GM23338 (cell line): ENCODE measurements around the gene SNTG2. TPM values are rescaled to one million over a fixed set of nuclear protein-coding genes. Genes with fewer than 3 reads are reported as not detected.

ENCODE experiments used
- ATAC-seq: fragments of 200-7000 bp; cut with Tn5 transposase; 3 replicates; pipeline ENCODE4 v1.9.1; 2020
- DNase-seq: peaks from one replicate; pipeline ENCODE4 v3.0.0-alpha.2; 2015; ENCODE audit warnings: low spot score
- H2AFZ ChIP-seq: fragments of 200-600 bp; sonication (generic); 2 replicates; pipeline ENCODE4 v1.8.0; 2016; ENCODE audit warnings: antibody characterized with exemption, mild to moderate bottlenecking, moderate library complexity
- H3F3A ChIP-seq: fragments of 200-600 bp; sonication (generic); replicated peaks from 2 replicates; pipeline ENCODE4 v1.8.0; 2017; ENCODE audit warnings: antibody characterized with exemption, mixed run types, low read depth
- H3K27ac ChIP-seq: fragments of 200-600 bp; sonication (generic); 2 replicates; pipeline ENCODE4 v1.6.1; 2016; ENCODE audit warnings: low read depth
- H3K27me3 ChIP-seq: fragments of 200-600 bp; sonication (generic); 2 replicates; pipeline ENCODE4 v1.8.0; 2016; ENCODE audit warnings: mild to moderate bottlenecking, mixed run types, moderate library complexity; ENCODE audit not compliant: insufficient read depth
- H3K36me3 ChIP-seq: fragments of 200-600 bp; sonication (generic); 2 replicates; pipeline ENCODE4 v1.8.0; 2016; ENCODE audit warnings: mild to moderate bottlenecking; ENCODE audit not compliant: insufficient read depth
- H3K4me1 ChIP-seq: fragments of 200-600 bp; sonication (generic); 2 replicates; pipeline ENCODE4 v1.8.0; 2016; ENCODE audit warnings: mild to moderate bottlenecking, moderate library complexity; ENCODE audit not compliant: insufficient read depth
- H3K4me2 ChIP-seq: fragments of 200-600 bp; sonication (generic); 2 replicates; pipeline ENCODE4 v1.7.1; 2017; ENCODE audit warnings: mixed run types
- H3K4me3 ChIP-seq: fragments of 200-600 bp; sonication (generic); 2 replicates; pipeline ENCODE4 v1.6.1; 2016; ENCODE audit warnings: mixed run types
- H3K79me2 ChIP-seq: fragments of 200-600 bp; sonication (generic); replicated peaks from 2 replicates; pipeline ENCODE4 v1.8.0; 2017; ENCODE audit warnings: mild to moderate bottlenecking; ENCODE audit not compliant: insufficient read depth
- H3K9me2 ChIP-seq: fragments of 200-600 bp; sonication (generic); 2 replicates; pipeline ENCODE4 v1.8.0; 2017; ENCODE audit not compliant: insufficient read depth
- H4K20me1 ChIP-seq: fragments of 200-600 bp; sonication (generic); replicated peaks from 2 replicates; pipeline ENCODE4 v1.8.0; 2017; ENCODE audit warnings: mild to moderate bottlenecking; ENCODE audit not compliant: insufficient read depth
- H3K27ac Mint-ChIP-seq: 2 replicates; pipeline ENCODE4 v1.8.0; 2020; ENCODE audit warnings: inconsistent platforms, mild to moderate bottlenecking, moderate library complexity, mixed read lengths
- H3K27me3 Mint-ChIP-seq: 3 replicates; pipeline ENCODE4 v1.8.0; 2022; ENCODE audit warnings: low read depth, mild to moderate bottlenecking, moderate library complexity, mixed read lengths, inconsistent platforms; ENCODE audit not compliant: insufficient read depth, poor library complexity
- H3K36me3 Mint-ChIP-seq: 3 replicates; pipeline ENCODE4 v1.8.0; 2021; ENCODE audit warnings: low read depth, mild to moderate bottlenecking, inconsistent platforms, moderate library complexity, mixed read lengths
- H3K4me1 Mint-ChIP-seq: 3 replicates; pipeline ENCODE4 v1.8.0; 2020; ENCODE audit warnings: mild to moderate bottlenecking, inconsistent platforms, mixed read lengths
- H3K4me3 Mint-ChIP-seq: 3 replicates; pipeline ENCODE4 v1.8.0; 2021; ENCODE audit warnings: moderate library complexity, mild to moderate bottlenecking, inconsistent platforms, mixed read lengths
- H3K9me3 Mint-ChIP-seq: 3 replicates; pipeline ENCODE4 v1.8.0; 2020; ENCODE audit warnings: moderate library complexity, mild to moderate bottlenecking, inconsistent platforms, mixed read lengths
- CREB1 ChIP-seq: fragments of 250-450 bp; sonication (Bioruptor Pico); IDR thresholded peaks from 2 replicates; pipeline ENCODE4 v1.5.0; 2020; ENCODE audit warnings: low read depth, mild to moderate bottlenecking, moderate library complexity
- CTCF ChIP-seq, 2 experiments: fragments of 200-600 bp in 1 of 2; sonication (generic) in 1 of 2; conservative IDR thresholded peaks; 2 replicates each; pipeline versions ENCODE4 v1.5.1 to v1.6.1; 2016 to 2017; ENCODE audit warnings: antibody characterized with exemption in 2 of 2, low read depth in 2 of 2, mild to moderate bottlenecking in 2 of 2, moderate library complexity in 1 of 2
- ETS1 ChIP-seq: IDR thresholded peaks from 2 replicates; pipeline ENCODE4 v1.6.1; 2016; ENCODE audit warnings: antibody characterized with exemption
- EZH2phosphoT487 ChIP-seq: fragments of 200-600 bp; sonication (generic); IDR thresholded peaks from one replicate; pipeline ENCODE4 v1.8.1; 2018; ENCODE audit warnings: antibody characterized with exemption; ENCODE audit not compliant: unreplicated experiment
- POLR2AphosphoS5 ChIP-seq: IDR thresholded peaks from 2 replicates; pipeline ENCODE4 v1.6.1; 2016; ENCODE audit warnings: antibody characterized with exemption, low read depth
- REST ChIP-seq: IDR thresholded peaks from one replicate; pipeline ENCODE4 v1.6.1; 2018; ENCODE audit warnings: antibody characterized with exemption; ENCODE audit not compliant: unreplicated experiment
- STAT1 ChIP-seq: IDR thresholded peaks from one replicate; pipeline ENCODE4 v1.6.1; 2016; ENCODE audit warnings: antibody characterized with exemption; ENCODE audit not compliant: unreplicated experiment
- ZNF331 ChIP-seq: fragments of 250-450 bp; sonication (Bioruptor Pico); IDR thresholded peaks from 2 replicates; pipeline ENCODE4 v1.5.0; 2020; ENCODE audit warnings: low read depth, mild to moderate bottlenecking, moderate library complexity
- polyA plus RNA-seq: library from polyadenylated mRNA; unstranded; fragments of >200 nt; fragmentation: Nextera tagmentation; extraction: Ambion mirVana; gene quantifications from 2 replicates; pipeline ENCODE4 v1.2.1, GENCODE V29; 2016
- total RNA-seq: library from RNA; depleted of rRNA; stranded (reverse); fragments of >200 nt; shearing (Covaris generic); gene quantifications from 2 replicates; pipeline ENCODE4 v1.2.3, GENCODE V29; 2014

SNTG2 gene
- total and polyA plus RNA-seq, 2 experiments from 2014 or later, result 27.5 to 60.4 TPM

- no peak for TF ChIP-seq REST
- no peak for TF ChIP-seq EZH2phosphoT487
- TF ChIP-seq CREB1 (CRISPR knock-in tag), result no peak
- no peak for TF ChIP-seq CTCF (conservative IDR thresholded peaks at IDR 0.05; ENCODE audit: low read depth in 2 of 2)
- TF ChIP-seq POLR2AphosphoS5, result no peak
- TF ChIP-seq ZNF331 (CRISPR knock-in tag), result no peak
- TF ChIP-seq STAT1, result no peak
Observed at GRCh38 chr2:1402064-1402463, 451.4 kb downstream of the SNTG2 start (continued).

GRCh38 chr2:1403565-1403964 lies 452.9 kb downstream of the SNTG2 start:
- no peaks in the 10 kb centered on the region for H4K20me1 ChIP-seq
- no peak overlapping the region for H3K27ac Mint-ChIP-seq
- H3K27me3 Mint-ChIP-seq, result peaks cover 12% of the 10 kb centered on the region
- DNase-seq (no peak), ATAC-seq (no peak)
- no peak for TF ChIP-seq ETS1
- TF ChIP-seq CTCF (conservative IDR thresholded peaks at IDR 0.05; ENCODE audit: low read depth in 2 of 2), result no peak
- H3K4me1 ChIP-seq, result peaks cover 4% of the 10 kb centered on the region; the same call in 1 of the 2 replicates
- no peaks in the 10 kb centered on the region for H3K27me3 ChIP-seq
- no peak overlapping the region for H3K4me2 ChIP-seq
- H3F3A ChIP-seq, result no peaks in the 10 kb centered on the region
- H3K79me2 ChIP-seq, result no peaks in the 10 kb centered on the region
- peaks cover 5% of the 10 kb centered on the region; the same call in 2 of the 3 replicates for H3K4me1 Mint-ChIP-seq
- H3K4me3 ChIP-seq, result no peak overlapping the region
- H3K9me3 Mint-ChIP-seq, result peaks cover 4% of the 10 kb centered on the region
- H3K4me3 Mint-ChIP-seq, result no peak overlapping the region
- no peak overlapping the region for H2AFZ ChIP-seq
- no peaks in the 10 kb centered on the region for H3K9me2 ChIP-seq
- H3K36me3 ChIP-seq, result no peaks in the 10 kb centered on the region
- H3K36me3 Mint-ChIP-seq, result no peaks in the 10 kb centered on the region
- no peak overlapping the region for H3K27ac ChIP-seq
